CD4-positive, alpha-beta T cell treated with Interleukin-21 for 1 hour (primary cell): ENCODE data around the gene TTC8.

ENCODE experiments used
- DNase-seq: peaks from one replicate; pipeline ENCODE4 v3.0.0-alpha.2; 2020

TTC8 gene

DNA sequence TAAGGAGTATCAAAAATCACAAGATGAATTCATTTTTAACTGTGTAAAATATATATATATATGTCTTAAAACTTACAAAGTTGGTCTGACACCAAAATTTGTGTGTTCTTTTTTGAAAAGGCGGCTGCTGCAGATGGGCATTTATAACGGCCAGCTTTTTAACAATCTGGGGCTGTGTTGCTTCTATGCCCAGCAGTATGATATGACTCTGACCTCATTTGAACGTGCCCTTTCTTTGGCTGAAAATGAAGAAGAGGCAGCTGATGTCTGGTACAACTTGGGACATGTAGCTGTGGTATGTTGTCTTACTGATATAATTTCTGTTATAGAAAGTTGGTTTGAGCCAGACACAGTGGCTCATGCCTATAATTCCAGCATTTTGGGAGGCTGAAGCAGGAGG lies 47.0 kb downstream of the TTC8 start:
- DNase-seq: no peak

DNA sequence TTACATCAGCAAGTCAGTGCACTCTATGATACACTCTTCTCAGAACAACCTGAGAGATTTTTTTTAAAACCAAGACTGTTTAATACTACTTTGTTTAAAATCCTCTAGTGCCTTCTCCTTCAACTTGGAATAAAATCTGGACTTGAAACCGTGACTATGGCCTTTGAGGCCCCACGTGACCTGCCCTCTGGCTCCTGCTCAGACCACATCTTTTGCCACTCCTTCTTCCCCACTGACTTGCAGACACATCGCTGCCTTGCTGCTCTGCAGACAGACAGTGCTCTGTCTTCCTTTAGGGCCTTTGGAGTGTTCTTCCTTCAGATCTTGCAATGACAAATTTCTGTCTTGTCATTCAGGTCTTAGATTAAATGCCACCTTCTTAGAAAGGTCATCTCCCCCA lies 48.5 kb downstream of the TTC8 start:
- no peak for DNase-seq

DNA sequence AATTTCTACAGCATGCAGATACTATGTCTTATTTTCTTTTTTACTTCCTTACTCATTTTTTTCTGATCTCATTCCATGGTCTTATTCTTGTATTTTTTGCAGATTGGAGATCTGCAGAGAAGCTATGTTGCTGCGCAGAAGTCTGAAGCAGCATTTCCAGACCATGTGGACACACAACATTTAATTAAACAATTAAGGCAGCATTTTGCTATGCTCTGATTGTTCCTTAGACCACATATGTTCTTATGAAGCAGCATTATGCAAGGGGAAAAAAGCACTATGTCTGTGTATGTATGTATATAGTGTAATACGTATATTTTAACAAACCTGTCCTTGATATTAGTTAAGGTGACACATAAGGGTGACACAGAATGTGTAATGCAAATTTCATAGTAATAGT lies 52.7 kb downstream of the TTC8 start:
- no peak for DNase-seq

DNA sequence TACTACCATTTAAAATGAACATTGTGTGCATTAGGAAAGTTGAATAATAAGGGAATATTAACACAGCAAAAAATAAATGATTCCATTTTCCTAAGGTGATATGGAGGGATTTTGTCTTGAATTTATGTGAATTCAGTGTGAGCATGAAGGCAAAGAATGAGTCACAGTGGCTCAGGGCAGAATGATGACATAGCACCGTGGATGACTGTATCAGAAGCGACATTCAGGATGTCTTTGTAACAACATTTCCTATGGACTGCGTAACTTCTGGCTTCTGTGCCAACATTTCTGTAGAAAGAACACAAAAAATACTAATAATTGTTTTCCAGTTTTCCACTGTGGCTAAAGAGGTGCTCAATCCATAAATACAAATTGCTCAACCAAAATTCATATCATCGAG lies 54.6 kb downstream of the TTC8 start:
- no peak for DNase-seq

DNA sequence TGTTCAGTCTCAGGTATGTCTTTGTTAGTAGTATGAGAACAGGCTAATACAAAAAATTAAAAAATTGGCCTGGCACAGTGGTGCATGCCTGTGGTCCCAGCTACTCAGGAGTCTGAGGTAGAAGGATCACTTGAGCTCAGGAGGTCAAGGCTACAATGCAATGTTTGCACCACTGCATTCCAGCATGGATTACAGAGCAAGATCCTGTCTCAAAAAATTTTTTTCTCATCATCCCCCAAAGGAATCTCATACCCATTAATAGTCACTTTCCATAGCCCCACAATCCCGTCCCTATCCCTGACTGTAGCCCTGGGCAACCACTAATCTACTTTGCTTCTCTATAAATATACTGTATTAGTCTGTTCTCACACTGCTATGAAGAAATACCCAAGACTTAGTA lies 57.8 kb downstream of the TTC8 start:
- DNase-seq: no peak

DNA sequence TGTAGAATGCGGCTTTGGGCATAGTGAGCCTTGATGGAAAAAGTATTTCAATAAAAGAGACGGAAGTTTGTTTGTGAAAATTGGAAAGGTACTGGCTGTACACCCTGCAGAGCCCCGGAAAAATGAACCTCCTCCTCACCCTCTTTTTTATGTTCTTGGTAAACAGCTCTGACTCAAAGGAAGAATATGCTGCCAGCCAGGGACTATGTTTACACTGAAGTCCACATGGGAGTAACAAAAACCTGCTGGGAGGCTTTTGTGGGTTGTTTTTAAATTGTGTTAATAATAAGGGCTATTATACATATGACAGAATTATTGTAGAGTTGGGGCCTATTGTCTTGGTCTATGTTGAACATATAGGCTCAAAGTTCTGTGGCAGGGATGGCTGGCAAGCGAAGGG lies 70.7 kb downstream of the TTC8 start:
- no peak for DNase-seq

DNA sequence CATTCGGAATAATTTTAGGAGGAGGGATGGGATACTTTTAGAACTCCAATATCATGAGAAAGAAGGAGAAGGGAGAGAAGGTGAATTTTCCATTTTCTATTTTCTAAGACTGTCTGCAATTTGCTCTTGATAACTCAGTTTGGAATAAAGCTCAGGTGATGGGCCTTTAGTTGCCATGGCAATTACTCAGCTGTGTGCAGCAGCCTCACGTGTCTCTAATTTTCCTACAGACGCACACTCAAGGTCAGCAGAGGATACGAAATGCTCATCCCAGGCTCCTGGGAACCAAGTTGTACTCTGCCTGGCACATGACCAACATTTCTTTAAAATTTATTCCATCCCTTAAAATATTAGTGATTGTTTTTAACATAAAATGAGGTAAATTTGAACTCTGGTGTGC lies 76.7 kb downstream of the TTC8 start:
- DNase-seq: no peak

DNA sequence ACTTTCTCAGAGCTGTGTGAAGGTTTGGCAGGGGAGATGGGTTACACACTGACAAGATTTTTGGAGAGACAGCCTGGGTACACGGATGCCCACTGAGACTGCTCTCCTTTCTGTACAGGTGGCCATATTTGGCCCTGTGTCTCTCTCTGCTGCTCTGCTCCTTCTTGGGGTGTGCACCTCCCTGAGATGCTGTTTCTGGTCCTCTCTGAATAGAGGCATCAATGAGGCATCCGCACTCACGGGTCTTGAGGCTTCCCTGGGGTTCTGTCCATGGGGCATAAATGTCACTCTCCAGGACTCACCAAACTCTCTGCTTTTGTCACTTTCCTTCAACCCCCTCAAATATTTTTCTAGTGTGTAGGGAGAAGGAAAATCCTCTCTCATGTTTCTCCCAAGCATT lies 77.5 kb downstream of the TTC8 start:
- DNase-seq: no peak

DNA sequence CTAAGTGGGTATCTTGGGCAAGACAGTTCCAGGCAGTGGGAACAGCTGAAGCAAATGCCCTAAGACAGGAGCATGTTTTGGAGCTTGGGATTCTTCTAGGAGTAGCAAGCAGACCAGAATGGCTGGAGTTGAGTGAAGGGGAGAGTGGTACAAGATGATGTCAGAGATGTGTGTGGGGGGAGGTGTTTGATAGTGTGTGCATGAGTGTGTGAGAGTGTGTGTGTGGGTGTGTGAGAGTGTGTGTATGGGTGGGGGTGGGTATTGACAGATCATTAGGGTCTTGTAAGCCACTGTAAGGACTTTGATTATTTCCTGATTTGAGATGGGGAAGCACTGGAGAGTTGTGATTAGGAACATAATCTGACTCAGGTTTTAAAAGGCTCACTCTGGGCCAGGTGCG lies 78.4 kb downstream of the TTC8 start:
- DNase-seq: no peak

DNA sequence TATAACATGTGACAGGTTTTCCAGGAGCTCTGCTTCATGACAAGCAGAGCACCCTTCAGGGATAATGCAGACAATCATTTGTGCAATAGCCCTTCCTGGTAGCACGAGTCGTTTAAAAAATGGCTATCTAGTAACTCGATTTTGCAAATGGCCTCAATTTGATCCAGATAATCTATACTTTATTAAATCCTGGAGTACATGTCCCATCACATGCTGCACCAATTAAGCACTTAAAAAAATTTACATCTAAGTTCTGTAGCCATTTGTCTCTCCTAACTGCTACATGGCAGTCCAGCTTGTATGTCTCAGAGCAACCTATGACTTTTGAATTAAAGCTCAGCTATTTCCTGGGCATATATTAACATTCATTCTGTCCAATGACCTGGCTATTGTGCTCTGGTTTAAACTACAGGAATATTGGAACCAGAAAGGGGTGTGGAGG lies 79.8 kb downstream of the TTC8 start:
- DNase-seq: no peak

DNA sequence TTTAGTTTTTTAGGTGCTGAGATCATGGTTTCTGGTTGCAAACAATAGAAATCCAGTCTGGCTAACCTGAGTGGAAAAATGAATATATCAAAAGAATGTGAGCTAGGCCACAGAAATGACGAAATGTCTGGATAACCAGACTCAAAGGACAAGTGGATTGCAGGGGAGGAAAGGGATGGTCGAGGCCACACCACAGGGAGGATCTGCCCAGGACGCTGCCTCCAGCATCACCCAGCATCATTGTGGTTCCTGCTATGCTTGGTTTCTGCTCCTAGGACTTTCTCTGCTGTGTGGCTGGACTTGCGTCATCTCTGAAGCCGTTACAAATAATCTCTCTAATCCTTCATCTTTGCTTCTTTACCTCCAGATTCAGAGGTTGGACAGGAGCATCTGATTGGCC lies 80.4 kb downstream of the TTC8 start:
- no peak for DNase-seq

DNA sequence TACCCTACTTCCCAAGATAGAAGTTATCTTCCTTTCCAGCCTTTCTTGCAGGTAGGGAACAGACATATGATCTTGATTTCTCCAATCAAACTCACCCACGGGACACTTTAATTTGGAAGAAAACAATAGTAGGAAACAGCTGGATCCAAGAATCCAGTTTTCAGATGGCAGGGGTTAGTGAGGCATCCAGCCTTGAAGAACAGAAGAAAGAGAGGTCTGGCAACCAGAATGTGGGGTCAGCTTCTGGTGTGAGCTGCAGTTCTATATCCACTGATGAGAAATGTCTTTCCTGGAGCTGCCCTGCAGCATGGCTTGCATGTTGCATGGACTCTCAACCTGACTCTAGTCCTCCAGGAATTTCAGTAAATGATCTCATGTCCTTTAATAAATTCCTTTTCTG lies 83.8 kb downstream of the TTC8 start:
- no peak for DNase-seq

DNA sequence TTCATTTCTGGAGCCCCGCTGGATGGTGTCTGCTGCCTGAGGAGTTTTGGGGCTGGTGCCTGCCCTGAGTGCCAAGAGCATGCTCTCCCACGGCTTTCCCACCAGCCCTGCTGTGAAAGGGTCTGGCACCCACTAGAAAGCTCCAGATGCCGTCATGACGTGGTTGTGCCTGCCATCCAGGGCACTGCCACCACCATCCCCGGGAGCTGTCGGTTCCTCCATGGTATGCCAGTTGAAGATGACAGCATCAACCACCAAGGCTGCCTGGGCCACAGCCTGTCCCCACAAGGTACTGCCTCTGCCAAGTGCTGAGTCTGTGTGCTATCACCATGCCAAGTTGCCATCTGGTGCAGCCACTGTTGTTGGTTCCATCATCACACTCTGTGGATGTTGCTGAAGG lies 85.9 kb downstream of the TTC8 start:
- DNase-seq: no peak

DNA sequence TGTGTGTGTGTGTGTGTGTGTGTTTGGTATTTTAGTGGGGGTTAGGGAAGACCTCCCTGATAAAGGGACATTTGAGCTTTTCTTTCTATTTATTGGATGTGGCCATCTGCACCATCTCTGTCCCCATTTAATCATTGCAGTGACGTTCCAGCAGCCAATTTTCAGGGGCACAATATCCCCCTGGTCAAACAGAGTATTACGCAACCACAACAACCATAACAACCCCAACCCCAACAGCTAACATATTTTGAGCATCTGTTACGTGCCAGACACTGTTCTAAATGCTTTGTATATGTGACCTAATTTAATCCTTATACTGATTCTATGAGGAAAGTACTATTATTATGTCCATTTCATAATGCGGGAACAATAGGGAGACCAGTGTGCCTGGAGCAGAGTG lies 87.4 kb downstream of the TTC8 start:
- DNase-seq: no peak

DNA sequence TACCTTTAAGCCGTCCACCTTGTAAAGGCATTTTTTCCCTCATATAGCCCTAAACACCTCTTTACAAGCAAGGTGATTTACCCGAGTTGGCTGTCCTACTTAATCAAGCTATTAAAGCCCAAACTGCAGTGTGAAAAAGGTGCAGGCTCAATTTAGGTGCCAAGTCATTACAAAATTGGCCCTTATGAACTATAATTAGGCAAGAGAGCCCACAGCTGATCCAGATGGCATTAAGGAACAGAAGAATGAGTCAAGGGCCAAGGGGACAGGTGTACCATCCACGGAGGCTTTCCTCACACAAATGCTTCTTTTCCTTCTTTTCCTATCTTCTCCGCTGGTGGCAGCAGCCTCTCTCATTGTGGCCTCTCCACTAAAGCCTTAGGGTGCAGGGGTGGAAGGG lies 90.5 kb downstream of the TTC8 start:
- DNase-seq: no peak

DNA sequence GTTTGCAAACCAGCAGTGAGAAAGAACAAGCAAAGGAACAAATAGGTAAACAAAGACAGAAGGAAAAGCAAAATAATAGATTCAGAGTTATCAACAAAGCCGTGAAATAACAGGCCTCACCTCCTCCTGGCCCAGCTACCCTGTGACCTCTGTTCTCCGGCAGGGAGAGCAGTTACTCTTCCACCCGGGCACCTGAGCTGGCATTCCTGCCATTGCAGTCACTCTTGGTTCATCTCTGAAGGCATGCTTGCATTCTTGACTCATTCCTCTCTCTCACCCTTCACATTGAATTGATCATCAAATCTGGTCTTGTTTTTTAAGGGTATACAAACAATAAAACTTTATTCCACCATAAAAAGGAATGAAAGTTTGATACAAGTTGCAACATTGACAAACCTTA lies 95.1 kb downstream of the TTC8 start:
- DNase-seq: no peak
